Activated B cell treated with CpG ODN at 0.5 μM for 24 hours (primary cell): ENCODE data around the gene SBK1. TPM values are rescaled to one million over a fixed set of nuclear protein-coding genes. Genes with fewer than 3 reads are reported as not detected.

ENCODE experiments used
- ATAC-seq: fragments of 200-7000 bp; cut with Tn5 transposase; one replicate; pipeline ENCODE4 v1.10.0; 2021; ENCODE audit warnings: low read depth, mild to moderate bottlenecking, moderate library complexity
- CTCF ChIA-PET: fragments of 350-600 bp; sonication (Branson Sonifier 250); formaldehyde crosslinking; loops from one replicate; lab custom pipeline; 2021; ENCODE audit warnings: antibody characterized with exemption; lab: Charles Lee
- POLR2A ChIA-PET: fragments of 350-600 bp; sonication (Branson Sonifier 250); formaldehyde crosslinking; loops from one replicate; lab custom pipeline; 2021; ENCODE audit warnings: antibody characterized with exemption; lab: Charles Lee
- DNase-seq: peaks from one replicate; pipeline ENCODE4 v3.0.0; 2022
- H3K27ac Mint-ChIP-seq: one replicate; pipeline ENCODE4 v1.8.0; 2020; ENCODE audit warnings: mixed read lengths
- H3K27me3 Mint-ChIP-seq: one replicate; pipeline ENCODE4 v1.8.0; 2021; ENCODE audit warnings: mixed read lengths
- H3K36me3 Mint-ChIP-seq: one replicate; pipeline ENCODE4 v1.8.0; 2021; ENCODE audit warnings: low read depth, mixed read lengths
- H3K4me1 Mint-ChIP-seq: one replicate; pipeline ENCODE4 v1.8.0; 2021; ENCODE audit warnings: mixed read lengths
- H3K4me3 Mint-ChIP-seq: one replicate; pipeline ENCODE4 v1.8.0; 2020; ENCODE audit warnings: mild to moderate bottlenecking, mixed read lengths
- H3K9me3 Mint-ChIP-seq: one replicate; pipeline ENCODE4 v1.8.0; 2020; ENCODE audit warnings: mixed read lengths
- intact Hi-C: fragments of 100-400 bp; cut with micrococcal nuclease; formaldehyde crosslinking; loops from one replicate; pipeline ENCODE4 v1.15.1; 2024
- total RNA-seq: library from RNA; stranded (reverse); gene quantifications from 2 replicates; pipeline ENCODE4 v1.2.3, GENCODE V29; 2022
- TF ChIP-seq, protein P1 (sequence below): fragments of 200-600 bp; IDR thresholded peaks from one replicate; pipeline ENCODE4 v1.8.0; 2022; ENCODE audit warnings: antibody characterized with exemption, mild to moderate bottlenecking

The SBK1 gene
- total RNA-seq, 1 donor from 2014 or later: 0.58 TPM

DNA sequence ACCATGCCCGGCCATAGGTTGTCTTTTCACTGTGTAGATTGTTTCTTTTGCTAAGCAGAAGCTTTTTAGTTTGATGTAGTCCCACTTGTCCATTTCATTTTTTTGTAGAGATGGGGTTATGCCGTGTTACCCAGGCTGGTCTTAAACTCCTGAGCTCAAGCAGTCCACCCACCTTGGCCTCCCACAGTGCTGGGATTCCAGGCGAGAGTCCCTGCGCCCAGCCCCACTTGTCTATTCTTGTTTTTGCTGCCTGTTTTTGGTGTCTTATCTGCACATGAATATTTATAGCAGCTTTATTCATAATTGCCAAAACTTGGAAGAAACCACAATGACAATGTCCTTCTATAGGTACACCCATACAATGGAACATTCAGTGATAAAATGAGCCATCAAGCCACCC, 18.8 kb upstream of the SBK1 start:
- no peak overlapping the region for H3K27ac Mint-ChIP-seq
- no peak overlapping the region for H3K4me3 Mint-ChIP-seq
- CTCF ChIA-PET: no interaction called here
- DNase-seq: no peak
- H3K4me1 Mint-ChIP-seq: peaks cover 8% of the 10 kb centered on the region
- peaks cover 6% of the 10 kb centered on the region for H3K9me3 Mint-ChIP-seq
- POLR2A ChIA-PET: no interaction called here
- H3K36me3 Mint-ChIP-seq: no peaks in the 10 kb centered on the region
- TF ChIP-seq, protein P1, sequence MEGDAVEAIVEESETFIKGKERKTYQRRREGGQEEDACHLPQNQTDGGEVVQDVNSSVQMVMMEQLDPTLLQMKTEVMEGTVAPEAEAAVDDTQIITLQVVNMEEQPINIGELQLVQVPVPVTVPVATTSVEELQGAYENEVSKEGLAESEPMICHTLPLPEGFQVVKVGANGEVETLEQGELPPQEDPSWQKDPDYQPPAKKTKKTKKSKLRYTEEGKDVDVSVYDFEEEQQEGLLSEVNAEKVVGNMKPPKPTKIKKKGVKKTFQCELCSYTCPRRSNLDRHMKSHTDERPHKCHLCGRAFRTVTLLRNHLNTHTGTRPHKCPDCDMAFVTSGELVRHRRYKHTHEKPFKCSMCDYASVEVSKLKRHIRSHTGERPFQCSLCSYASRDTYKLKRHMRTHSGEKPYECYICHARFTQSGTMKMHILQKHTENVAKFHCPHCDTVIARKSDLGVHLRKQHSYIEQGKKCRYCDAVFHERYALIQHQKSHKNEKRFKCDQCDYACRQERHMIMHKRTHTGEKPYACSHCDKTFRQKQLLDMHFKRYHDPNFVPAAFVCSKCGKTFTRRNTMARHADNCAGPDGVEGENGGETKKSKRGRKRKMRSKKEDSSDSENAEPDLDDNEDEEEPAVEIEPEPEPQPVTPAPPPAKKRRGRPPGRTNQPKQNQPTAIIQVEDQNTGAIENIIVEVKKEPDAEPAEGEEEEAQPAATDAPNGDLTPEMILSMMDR: no peak
- peaks cover 33% of the 10 kb centered on the region for H3K27me3 Mint-ChIP-seq
- intact Hi-C loops: no loop called here
- ATAC-seq: no peak

- CTCF ChIA-PET: interaction anchor here (0.7 kb wide), 1 partner anchor 40 kb away, joined by 3 read pairs; no protein-coding TSS in a partner anchor
- intact Hi-C loops: no loop called here
- Mint-ChIP-seq H3K9me3 (peaks cover 6% of the 10 kb centered on the region), H3K4me3 (no peak overlapping the region), H3K36me3 (no peaks in the 10 kb centered on the region), H3K27ac (no peak overlapping the region), H3K27me3 (peaks cover 33% of the 10 kb centered on the region), H3K4me1 (peaks cover 8% of the 10 kb centered on the region)
- TF ChIP-seq, protein P1: no peak
- DNase-seq (no peak), ATAC-seq (no peak)
- POLR2A ChIA-PET: no interaction called here
These were observed 17.6 kb upstream of the SBK1 start for GRCh38 chr16:28274676-28275075.

- no peak overlapping the region for H3K27ac Mint-ChIP-seq
- DNase-seq: no peak
- POLR2A ChIA-PET: no interaction called here
- TF ChIP-seq, protein P1: no peak
- intact Hi-C loops: loop anchor here (2.0 kb wide), 2 partner anchors 14 to 304 kb away; no protein-coding TSS in a partner anchor
- peaks cover 33% of the 10 kb centered on the region for H3K27me3 Mint-ChIP-seq
- H3K9me3 Mint-ChIP-seq: peaks cover 4% of the 10 kb centered on the region
- no peaks in the 10 kb centered on the region for H3K36me3 Mint-ChIP-seq
- no peak overlapping the region for H3K4me3 Mint-ChIP-seq
- CTCF ChIA-PET: no interaction called here
- ATAC-seq: no peak
- peaks cover 8% of the 10 kb centered on the region for H3K4me1 Mint-ChIP-seq
These were observed 16.0 kb upstream of the SBK1 start for GRCh38 chr16:28276301-28276700.

DNA sequence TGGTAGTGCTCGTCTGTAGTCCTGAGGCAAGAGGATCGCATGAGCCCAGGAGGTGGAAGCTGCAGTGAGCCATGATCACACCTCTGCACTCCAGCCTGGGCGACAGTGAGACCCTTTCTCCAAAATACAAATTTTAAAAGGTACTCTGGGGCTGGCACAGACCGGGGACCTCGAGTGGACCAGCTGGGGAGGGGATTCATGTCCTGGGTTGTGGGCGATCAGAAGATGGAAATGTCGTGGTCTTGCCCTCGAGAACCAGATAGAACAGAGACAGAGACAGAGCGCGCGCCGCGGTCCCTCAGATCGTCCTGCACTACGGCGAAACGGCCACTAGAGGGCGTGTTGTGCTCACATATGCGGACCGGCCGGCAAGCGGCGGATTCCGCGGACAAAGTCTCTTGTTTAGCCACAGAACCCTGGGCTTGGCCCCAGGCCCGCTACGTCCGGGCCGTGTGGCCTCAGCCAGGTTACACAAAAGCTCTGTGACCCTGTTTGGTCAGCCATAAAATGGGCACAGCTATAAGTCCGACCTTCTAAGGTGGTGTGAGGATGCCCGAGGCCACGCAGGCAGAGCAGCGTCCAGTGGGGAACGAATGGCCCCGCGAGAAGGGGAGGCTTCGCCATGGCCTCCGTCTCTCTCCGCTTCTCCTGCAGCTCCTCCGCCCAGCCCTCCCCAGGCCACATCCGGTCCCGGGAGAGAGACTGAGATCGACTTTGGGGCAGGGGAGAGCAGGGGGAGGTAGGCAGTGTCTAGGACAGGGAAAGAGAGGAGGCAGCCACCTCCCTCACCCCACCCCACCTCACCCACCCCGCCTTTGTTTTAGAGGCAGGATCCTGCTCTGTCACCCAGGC, 14.6 kb upstream of the SBK1 start:
- H3K9me3 Mint-ChIP-seq: no peaks in the 10 kb centered on the region
- H3K27ac Mint-ChIP-seq: no peak overlapping the region
- H3K4me1 Mint-ChIP-seq: peaks cover 8% of the 10 kb centered on the region
- ChIA-PET POLR2A (interaction anchor here (1.2 kb wide), 1 partner anchor 15 kb away, joined by 3 read pairs; the partner anchor contains the start of gene SBK1), CTCF (interaction anchor here (0.7 to 2.8 kb wide), 5 partner anchors 12 to 40 kb away, joined by 3 to 40 read pairs (median 3); no protein-coding TSS in a partner anchor)
- TF ChIP-seq, protein P1: peak; percentile 87
- ATAC-seq (peak; percentile 97), DNase-seq (peak; percentile 78)
- peak overlapping the region; percentile 55 for H3K4me3 Mint-ChIP-seq
- H3K27me3 Mint-ChIP-seq: peaks cover 33% of the 10 kb centered on the region
- intact Hi-C loops: loop anchor here (1.0 to 2.0 kb wide), 3 partner anchors 13 to 305 kb away; no protein-coding TSS in a partner anchor
- H3K36me3 Mint-ChIP-seq: no peaks in the 10 kb centered on the region

DNA sequence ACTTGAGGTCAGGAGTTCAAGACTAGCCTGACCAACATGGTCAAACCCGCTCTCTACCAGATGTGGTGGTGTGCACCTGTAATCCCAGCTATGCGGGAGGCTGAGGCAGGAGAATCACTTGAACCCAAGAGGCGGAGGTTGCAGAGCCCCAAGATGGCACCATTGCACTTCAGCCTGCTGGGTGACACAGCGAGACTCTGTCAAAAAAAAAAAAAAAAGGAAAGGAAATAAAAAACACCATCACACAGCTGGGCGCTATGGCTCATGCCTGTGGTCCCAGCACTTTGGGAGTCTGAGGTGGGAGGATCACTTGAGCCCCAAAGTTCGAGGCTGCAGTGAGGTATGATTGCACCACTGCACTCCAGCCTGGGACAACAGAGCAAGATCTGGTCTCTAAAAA, 13.3 kb upstream of the SBK1 start:
- intact Hi-C loops: no loop called here
- no peak for ATAC-seq
- no peak for DNase-seq
- Mint-ChIP-seq H3K27me3 (peaks cover 27% of the 10 kb centered on the region), H3K4me3 (no peak overlapping the region), H3K27ac (no peak overlapping the region), H3K9me3 (no peaks in the 10 kb centered on the region), H3K4me1 (peaks cover 8% of the 10 kb centered on the region), H3K36me3 (no peaks in the 10 kb centered on the region)
- TF ChIP-seq, protein P1: no peak
- CTCF ChIA-PET: interaction anchor here (2.8 kb wide), 1 partner anchor 38 kb away, joined by 40 read pairs; no protein-coding TSS in a partner anchor
- POLR2A ChIA-PET: no interaction called here
